Measurements from ENCODE around the gene CDHR3. TPM values are rescaled to one million over a fixed set of nuclear protein-coding genes. Genes with fewer than 3 reads are reported as not detected.

Gene CDHR3
- total and polyA plus RNA-seq, 2 donors from 2014 or later: 3.6 to 7.1 TPM

DNA sequence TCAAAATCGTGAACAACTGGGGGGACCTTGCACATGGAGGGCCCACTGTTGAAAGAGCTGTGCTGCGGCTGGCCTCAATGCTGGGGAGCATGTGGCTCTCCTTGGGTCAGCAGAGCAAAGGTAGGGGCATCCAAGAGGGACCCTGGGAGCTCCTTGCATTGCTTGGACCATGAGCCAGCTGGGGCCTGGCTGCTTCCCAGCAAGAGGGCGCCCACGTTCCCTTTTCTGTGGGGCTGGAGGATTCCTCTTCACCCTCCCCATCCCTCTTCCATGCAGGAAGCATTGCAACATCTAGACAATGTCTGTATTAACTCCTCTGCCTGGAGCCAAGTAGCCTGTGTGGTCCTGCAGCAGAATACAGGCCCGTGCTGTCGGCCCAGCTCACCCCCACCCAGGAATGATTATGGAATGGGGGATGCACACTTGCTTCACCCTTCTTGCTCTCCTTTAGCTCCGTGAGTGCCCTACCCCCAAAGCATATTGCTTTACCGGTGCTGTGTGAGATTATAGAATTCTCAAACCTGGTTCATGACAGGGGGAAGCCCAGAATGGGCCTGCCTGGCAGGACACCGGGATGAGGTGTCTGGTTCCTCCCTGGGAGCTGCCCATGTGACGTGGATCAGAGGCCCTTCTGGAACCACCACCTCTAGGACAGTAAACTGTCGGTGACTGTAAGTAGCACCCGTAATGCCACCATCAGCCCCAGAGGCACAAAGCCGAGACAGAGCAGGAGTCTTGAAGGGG, 87.1 kb downstream of the CDHR3 start:
- H3K4me3 ChIP-seq (ENCODE audit: low read length in 3 of 3): no peak overlapping the region
- H3K27me3 ChIP-seq (ENCODE audit: control insufficient read depth, insufficient read depth, low read length): no peaks in the 10 kb centered on the region
- H3K36me3 ChIP-seq (ENCODE audit: control insufficient read depth in 2 of 3, insufficient read depth in 3 of 3, low read length in 3 of 3): no peaks in the 10 kb centered on the region
- DNase-seq: no peak
- no peaks in the 10 kb centered on the region for H3K9me3 ChIP-seq (ENCODE audit: control insufficient read depth in 2 of 3, insufficient read depth in 1 of 3, low read length in 3 of 3)
- H3K9ac ChIP-seq (ENCODE audit: low read length in 3 of 3): no peak overlapping the region
- FAIRE-seq: no peak
- intact Hi-C loops (cut with DNase I): no loop called here
- peaks cover 4 to 30% (median 26%) of the 10 kb centered on the region in 3 donors for H3K4me1 ChIP-seq (ENCODE audit: control insufficient read depth in 2 of 3, insufficient read depth in 2 of 3, low read depth in 1 of 3, low read length in 3 of 3)
- no peak overlapping the region for H3K27ac ChIP-seq (ENCODE audit: low read depth in 2 of 2, low read length in 2 of 2)
- TF ChIP-seq, protein P1, sequence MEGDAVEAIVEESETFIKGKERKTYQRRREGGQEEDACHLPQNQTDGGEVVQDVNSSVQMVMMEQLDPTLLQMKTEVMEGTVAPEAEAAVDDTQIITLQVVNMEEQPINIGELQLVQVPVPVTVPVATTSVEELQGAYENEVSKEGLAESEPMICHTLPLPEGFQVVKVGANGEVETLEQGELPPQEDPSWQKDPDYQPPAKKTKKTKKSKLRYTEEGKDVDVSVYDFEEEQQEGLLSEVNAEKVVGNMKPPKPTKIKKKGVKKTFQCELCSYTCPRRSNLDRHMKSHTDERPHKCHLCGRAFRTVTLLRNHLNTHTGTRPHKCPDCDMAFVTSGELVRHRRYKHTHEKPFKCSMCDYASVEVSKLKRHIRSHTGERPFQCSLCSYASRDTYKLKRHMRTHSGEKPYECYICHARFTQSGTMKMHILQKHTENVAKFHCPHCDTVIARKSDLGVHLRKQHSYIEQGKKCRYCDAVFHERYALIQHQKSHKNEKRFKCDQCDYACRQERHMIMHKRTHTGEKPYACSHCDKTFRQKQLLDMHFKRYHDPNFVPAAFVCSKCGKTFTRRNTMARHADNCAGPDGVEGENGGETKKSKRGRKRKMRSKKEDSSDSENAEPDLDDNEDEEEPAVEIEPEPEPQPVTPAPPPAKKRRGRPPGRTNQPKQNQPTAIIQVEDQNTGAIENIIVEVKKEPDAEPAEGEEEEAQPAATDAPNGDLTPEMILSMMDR (IDR thresholded peaks at IDR 0.05; ENCODE audit: borderline replicate concordance, extremely low read depth, insufficient read depth): no peak

DNA sequence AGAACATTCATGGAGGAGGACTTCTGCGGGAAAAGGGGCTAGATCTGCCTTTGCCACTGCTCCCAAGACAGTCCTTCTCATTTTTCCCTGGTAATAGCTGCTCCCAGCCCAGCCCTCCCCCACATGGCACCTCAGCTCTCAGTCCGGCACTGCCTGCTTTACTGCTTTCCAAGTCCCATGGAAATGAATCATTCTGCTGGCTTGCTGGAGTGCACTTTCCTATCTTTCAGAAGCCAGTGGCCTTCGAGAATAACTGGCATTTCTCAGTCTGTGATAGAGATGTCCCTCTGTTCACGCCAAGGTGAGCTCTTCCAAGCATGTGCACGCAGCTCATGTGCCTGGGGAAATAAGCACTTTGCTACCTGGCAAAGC, 87.7 kb downstream of the CDHR3 start:
- DNase-seq: peak in 3 of 5 donors; percentile 55 to 68 (median 56)
- TF ChIP-seq, protein P1 (IDR thresholded peaks at IDR 0.05; ENCODE audit: borderline replicate concordance, extremely low read depth, insufficient read depth): no peak
- Histone ChIP-seq H3K36me3 (ENCODE audit: control insufficient read depth in 2 of 3, insufficient read depth in 3 of 3, low read length in 3 of 3) (no peaks in the 10 kb centered on the region), H3K4me1 (ENCODE audit: control insufficient read depth in 2 of 3, insufficient read depth in 2 of 3, low read depth in 1 of 3, low read length in 3 of 3) (peaks cover 4 to 30% (median 26%) of the 10 kb centered on the region in 3 donors), H3K9ac (ENCODE audit: low read length in 3 of 3) (no peak overlapping the region), H3K27ac (ENCODE audit: low read depth in 2 of 2, low read length in 2 of 2) (no peak overlapping the region), H3K27me3 (ENCODE audit: control insufficient read depth, insufficient read depth, low read length) (no peaks in the 10 kb centered on the region), H3K9me3 (ENCODE audit: control insufficient read depth in 2 of 3, insufficient read depth in 1 of 3, low read length in 3 of 3) (no peaks in the 10 kb centered on the region), H3K4me3 (ENCODE audit: low read length in 3 of 3) (no peak overlapping the region)
- FAIRE-seq: no peak
- intact Hi-C loops (cut with DNase I): no loop called here

DNA sequence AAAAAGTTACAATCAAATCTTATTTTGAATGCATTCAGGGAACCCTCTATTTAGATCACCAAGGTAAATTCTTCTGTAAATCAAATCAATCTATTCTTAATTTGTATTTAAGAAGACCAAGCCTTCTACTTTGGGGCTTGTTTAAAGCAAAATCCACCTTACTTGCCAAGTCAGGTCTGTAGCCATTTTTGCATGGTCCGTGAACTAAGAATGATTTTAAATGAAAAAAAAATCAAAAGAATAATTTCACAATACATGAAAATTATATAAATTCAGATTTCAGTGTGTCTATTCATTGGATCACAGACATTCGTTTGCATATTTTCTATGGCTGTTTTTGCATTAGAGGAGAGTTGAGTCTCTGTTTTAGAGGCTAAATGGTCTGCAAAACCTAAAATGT, 89.6 kb downstream of the CDHR3 start:
- Histone ChIP-seq H3K27me3 (ENCODE audit: control insufficient read depth, insufficient read depth, low read length) (no peaks in the 10 kb centered on the region), H3K4me1 (ENCODE audit: control insufficient read depth in 2 of 3, insufficient read depth in 2 of 3, low read depth in 1 of 3, low read length in 3 of 3) (peaks cover 3 to 24% (median 19%) of the 10 kb centered on the region in 3 donors), H3K27ac (ENCODE audit: low read depth in 2 of 2, low read length in 2 of 2) (no peak overlapping the region), H3K9ac (ENCODE audit: low read length in 3 of 3) (no peak overlapping the region), H3K36me3 (ENCODE audit: control insufficient read depth in 2 of 3, insufficient read depth in 3 of 3, low read length in 3 of 3) (no peaks in the 10 kb centered on the region), H3K4me3 (ENCODE audit: low read length in 3 of 3) (no peak overlapping the region), H3K9me3 (ENCODE audit: control insufficient read depth in 2 of 3, insufficient read depth in 1 of 3, low read length in 3 of 3) (no peaks in the 10 kb centered on the region)
- DNase-seq: no peak
- intact Hi-C loops (cut with DNase I): no loop called here
- TF ChIP-seq, protein P1 (IDR thresholded peaks at IDR 0.05; ENCODE audit: borderline replicate concordance, extremely low read depth, insufficient read depth): no peak
- FAIRE-seq: no peak

Measured in kidney (tissue), 14 donors.